Hematopoietic multipotent progenitor cell treated with erythropoietin and hydrocortisone succinate and interleukin-3 and kit ligand, for 17 days (in vitro differentiated cells): ENCODE data around the gene CAMTA1.

Experiments used
- DNase-seq: peaks from one replicate; pipeline ENCODE4 v3.0.0-alpha.2; 2015; ENCODE audit warnings: low spot score

The CAMTA1 gene

DNA sequence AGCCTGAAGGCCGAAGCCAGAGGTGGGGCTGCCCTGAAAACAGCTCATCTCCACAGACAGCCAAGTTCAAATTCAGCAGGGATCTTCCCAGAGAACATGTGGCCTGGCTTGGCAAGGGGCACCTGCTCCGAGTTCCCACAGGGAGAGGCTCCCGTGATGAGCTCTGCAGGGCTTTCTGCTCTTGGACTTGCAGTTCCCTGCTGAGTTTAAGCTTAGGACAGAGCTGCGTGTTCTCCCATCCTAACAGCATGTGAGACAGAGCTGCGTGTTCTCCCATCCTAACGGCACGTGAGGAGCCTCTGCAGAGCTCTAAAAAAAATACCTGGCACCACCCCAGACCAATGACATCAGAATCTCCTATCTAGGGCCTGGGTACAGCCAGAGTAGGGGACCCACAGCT lies 872.8 kb downstream of the CAMTA1 start:
- DNase-seq, result no peak

DNA sequence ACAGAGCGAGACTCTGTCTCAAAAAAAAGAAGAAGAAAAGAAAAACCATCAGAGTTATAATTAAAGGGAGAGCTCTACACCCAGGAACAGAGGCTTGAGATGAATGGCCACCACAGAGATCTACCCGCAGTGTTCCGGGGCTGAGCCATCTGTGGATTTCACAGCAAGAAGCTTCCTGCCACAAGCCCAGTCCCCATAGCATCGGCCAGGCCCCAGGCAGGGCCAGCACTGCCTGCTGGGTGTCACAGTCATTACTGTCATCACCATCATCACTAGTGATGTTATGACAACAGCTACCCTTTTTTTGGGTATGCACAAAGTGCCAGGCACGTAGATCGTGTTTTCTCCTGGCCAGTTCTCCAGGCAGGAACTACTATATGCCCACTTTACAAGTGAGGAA lies 874.3 kb downstream of the CAMTA1 start:
- no peak for DNase-seq

DNA sequence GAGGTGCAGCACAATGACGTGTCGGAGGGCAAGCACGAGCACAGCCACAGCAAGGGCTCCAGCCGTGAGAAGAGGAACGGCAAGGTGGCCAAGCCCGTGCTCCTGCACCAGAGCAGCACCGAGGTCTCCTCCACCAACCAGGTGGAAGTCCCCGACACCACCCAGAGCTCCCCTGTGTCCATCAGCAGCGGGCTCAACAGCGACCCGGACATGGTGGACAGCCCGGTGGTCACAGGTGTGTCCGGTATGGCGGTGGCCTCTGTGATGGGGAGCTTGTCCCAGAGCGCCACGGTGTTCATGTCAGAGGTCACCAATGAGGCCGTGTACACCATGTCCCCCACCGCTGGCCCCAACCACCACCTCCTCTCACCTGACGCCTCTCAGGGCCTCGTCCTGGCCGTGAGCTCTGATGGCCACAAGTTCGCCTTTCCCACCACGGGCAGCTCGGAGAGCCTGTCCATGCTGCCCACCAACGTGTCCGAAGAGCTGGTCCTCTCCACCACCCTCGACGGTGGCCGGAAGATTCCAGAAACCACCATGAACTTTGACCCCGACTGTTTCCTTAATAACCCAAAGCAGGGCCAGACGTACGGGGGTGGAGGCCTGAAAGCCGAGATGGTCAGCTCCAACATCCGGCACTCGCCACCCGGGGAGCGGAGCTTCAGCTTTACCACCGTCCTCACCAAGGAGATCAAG lies 878.3 kb downstream of the CAMTA1 start:
- DNase-seq, result no peak

DNA sequence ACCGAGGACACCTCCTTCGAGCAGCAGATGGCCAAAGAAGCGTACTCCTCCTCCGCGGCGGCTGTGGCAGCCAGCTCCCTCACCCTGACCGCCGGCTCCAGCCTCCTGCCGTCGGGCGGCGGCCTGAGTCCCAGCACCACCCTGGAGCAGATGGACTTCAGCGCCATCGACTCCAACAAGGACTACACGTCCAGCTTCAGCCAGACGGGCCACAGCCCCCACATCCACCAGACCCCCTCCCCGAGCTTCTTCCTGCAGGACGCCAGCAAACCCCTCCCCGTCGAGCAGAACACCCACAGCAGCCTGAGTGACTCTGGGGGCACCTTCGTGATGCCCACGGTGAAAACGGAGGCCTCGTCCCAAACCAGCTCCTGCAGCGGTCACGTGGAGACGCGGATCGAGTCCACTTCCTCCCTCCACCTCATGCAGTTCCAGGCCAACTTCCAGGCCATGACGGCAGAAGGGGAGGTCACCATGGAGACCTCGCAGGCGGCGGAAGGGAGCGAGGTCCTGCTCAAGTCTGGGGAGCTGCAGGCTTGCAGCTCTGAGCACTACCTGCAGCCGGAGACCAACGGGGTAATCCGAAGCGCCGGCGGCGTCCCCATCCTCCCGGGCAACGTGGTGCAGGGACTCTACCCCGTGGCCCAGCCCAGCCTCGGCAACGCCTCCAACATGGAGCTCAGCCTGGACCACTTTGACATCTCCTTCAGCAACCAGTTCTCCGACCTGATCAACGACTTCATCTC lies 879.1 kb downstream of the CAMTA1 start:
- no peak for DNase-seq

DNA sequence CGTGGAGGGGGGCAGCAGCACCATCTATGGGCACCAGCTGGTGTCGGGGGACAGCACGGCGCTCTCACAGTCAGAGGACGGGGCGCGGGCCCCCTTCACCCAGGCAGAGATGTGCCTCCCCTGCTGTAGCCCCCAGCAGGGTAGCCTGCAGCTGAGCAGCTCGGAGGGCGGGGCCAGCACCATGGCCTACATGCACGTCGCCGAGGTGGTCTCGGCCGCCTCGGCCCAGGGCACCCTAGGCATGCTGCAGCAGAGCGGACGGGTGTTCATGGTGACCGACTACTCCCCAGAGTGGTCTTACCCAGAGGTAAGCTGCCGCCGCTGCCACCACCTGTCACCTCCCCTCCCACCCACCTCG lies 879.6 kb downstream of the CAMTA1 start:
- no peak for DNase-seq

DNA sequence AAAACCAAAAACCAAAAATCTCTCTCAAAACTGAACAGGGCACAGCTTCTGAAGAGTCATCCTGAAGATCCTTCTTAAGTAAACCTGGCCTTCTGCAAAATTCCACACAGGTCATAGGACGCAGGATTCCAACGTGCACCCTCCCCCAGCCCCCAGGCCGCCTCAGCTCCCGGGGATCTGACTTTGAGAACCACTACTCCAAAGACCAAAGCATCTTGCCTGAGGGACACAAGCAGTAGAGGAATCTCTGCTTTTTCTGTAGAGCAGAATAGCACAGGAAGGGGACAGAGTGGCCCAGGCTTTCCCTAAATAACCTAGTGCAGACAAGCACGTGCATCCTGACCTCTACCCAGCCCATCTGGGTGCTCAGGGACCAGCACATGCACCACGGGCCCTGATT lies 881.0 kb downstream of the CAMTA1 start:
- DNase-seq, result no peak

DNA sequence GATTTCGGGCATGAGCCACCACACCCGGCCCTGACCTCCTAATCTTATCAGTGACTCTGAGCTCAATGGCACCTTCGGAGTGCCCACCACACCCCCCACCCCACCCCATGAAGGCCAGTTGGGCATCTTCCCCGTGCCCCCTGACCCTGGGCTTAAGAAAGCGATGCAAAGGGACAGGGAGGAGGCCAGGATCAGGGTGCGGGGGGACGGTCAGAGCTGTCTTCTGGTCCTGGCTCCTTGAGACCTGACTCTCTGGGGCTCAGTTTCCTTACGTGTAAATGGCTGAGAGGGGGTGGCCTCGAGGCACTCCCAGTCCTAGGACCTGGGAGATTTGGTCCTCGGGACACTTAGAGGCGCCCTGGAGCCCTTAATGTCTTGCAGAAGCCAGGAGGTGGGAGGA lies 881.9 kb downstream of the CAMTA1 start:
- DNase-seq, result no peak

DNA sequence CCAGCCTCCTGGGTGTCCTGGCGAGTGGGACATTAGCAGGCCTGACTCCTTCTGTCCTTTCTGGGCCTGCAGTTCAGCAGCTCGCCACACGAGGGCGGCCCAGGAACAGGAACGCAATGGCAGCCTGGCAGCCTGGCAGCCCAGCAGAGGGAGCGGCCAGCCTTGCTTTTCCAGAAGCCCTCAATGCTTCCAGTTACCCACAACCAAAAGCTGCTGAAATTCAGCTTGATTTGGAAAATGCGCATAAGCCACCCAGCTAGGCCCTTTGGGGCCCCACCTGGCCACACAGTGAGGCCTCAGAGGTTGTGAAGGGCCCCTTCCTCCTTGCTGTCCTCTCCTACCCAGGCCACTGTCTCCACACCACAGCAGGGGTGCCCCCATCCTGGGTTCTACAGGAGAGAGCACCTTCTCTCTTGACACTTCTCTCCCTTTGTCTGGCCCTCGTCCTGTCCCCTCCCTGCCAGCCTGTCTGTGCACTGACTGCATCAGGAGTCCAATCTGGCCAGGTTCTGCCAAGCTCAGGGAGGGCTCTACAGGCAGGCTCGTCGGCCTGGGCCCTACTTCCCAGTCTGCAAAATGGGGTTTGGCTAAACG lies 882.5 kb downstream of the CAMTA1 start:
- peak; percentile 63 for DNase-seq

DNA sequence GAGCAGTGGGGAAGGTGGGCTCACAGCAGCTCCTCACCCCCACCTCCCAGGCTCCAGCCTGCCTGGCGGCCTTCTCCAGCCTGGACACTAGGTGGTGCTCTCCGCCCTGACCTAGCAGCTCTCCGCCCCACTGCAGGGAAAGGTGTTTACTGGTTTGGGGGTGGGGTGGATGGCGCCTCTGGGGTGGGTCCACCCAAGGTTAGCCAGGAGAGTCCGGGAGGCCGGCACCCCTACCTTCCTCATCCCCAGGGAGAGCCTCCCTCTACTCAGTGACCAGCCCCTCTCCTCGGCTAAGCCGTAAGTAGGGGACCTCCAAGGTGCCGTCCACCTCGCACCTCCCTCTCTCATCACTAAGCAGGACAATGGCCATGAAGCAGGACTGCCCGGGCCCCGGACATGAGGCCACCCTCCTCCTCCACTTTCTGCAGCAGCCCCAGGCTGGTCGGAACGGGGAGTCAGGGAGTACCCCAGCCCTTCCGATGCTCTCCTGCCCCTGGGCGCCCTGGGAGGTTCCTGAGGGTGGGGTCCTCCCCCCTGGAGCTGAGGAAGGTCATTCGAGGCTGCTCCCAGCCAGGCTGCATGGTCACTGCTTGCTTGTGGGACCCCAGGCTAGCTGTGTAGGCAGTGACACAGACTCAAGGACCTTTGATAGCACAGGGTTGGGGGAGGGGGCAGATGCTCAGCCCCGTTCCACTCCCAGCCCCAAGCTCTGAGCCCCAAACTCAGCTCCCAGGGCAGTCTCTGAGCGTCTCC lies 884.5 kb downstream of the CAMTA1 start:
- DNase-seq, result peak; percentile 13

DNA sequence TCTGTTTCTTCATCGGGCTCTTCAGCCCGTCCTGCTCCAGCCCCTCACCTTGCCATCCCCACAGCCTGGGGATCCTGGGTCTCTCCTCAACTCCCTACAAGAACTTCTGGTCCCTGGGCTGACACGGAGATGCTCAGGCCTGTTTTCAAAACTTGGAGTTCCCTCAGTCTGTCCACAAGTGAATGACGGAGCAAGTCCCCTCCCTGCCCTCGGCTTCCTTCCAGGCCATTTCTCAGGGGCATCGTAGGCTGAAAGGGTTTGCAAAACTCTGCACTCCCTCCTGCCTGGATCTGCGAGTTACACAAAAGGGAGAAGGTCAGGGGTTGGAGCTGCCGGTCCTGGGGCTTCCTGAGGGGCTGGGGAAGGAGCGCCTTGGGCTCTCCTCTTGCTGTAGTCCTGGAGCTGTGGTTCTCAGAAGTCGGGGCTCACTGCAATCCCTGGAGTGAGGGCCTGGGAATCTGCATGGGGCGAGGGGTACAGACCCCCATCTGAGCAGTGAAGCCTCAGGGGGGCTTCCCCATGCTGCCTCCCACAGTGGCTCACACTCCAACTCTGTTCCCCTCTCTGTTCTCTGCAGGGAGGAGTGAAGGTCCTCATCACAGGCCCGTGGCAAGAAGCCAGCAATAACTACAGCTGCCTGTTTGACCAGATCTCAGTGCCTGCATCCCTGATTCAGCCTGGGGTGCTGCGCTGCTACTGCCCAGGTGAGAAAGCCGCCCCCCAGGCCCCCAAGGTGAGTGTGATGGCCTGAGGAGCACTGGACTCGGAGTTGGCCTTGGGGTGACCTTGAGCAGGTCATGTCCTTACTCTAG lies 885.3 kb downstream of the CAMTA1 start:
- no peak for DNase-seq

DNA sequence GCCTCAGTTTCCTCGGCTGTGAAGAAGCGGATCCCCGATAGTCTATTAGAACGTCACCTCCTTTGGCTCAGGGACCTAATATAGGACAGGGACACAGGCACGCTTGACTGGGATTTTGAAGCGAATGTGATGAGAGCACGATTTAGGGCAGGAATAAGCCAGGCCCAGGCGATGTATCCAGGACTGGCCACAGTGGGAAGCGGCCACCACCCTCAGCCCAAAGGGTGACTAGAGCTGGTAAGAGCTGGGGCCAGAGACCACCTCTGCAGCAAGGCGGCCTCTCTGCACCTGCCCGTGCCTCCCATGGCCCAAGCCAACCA lies 885.9 kb downstream of the CAMTA1 start:
- DNase-seq, result no peak

DNA sequence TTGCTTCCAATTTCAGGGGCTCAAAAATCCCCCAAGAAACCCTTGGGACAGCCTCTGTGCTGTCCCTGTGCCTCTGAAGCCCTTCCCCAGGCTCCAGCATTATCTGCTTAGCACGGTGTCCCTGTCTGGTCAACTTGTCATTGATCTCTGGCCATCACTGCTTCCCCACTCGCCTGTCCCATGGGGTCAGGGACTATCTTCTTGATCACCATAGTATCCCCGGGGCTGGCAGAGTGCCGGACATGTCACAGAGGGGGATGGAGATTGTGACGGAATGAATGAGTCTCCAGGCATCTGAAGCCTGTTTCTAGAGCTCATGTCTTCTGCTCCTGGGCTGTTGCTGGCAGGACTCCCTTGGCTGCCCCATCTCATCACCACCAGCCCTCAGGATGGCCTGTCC lies 886.4 kb downstream of the CAMTA1 start:
- no peak for DNase-seq

DNA sequence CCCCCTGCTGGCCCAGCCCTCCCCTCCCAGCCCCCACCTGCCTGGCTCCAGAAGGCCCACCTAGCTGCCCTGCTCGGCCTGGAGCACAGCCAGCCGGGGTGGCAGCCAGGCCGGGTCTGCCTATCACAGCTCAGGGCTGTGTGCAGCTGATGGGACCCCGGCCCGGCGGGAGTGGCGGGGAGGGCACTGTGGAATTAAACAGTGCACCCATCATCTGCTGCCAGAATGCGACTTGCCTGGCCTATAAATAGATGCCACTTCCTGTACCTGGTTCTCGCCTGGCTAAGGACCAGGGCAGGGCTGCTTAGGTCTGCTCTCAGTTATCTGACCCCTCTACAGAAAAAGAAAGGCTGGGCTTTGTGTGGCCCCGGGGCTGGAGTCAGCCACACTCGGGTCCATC lies 887.6 kb downstream of the CAMTA1 start:
- no peak for DNase-seq

DNA sequence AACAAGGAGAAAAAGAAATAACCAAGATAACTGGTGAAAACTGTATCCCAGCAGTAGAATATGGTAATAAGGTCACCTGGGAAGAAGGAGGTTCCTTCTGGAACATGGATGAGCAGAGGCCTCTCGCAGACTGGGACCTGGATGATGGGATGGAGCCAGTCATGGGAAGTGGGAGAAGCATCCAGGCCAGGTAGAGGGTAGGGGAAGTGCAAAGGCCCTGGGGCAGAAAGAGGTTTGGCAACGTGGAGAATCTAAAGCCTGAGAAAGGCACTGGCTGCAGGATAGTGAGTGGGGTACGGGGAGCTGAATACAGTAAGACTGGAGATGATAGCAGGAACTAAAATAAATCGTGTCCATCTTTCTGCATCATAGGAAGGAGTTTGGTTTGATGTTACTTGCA lies 889.7 kb downstream of the CAMTA1 start:
- DNase-seq, result no peak

DNA sequence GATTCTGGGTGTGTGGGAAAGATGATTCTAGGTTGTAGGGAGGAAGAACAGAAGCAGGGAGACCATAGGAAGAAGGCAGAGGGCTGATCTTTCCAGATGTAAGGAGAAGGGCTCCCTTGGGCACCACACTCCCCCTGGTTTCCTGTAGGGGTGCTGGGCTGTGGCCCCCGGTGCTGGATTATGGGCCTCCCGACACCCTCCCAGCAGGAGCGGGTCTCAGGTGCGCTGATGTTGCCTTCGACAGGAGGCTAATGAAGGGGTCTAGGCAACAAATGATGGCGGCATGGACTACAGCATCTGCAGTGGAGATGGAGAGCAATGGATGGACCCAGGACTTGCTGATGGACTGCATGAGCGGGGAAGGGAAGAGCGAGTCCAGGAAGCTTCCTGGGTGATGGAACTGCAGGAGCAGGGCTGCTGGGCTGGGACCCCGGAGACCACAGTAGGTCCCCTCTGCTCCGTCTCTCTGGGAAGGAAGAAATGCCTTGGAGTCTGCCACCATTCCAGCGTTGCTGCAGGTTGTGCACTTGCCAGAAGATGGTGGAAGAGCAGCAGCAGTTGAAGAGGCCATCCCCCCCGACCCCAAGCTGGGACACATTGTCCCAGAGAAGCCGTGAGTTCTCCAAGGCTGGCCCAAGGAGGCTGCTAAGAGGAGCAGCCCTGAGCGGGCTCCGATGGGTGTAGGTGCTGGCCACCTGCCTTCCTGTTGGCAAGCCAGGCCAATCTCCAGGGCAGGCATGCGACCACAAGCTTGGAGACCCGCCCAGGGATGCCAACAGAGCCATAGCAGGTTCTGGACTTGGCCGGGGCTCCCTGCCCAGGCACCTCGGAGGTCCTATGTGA lies 890.4 kb downstream of the CAMTA1 start:
- no peak for DNase-seq

DNA sequence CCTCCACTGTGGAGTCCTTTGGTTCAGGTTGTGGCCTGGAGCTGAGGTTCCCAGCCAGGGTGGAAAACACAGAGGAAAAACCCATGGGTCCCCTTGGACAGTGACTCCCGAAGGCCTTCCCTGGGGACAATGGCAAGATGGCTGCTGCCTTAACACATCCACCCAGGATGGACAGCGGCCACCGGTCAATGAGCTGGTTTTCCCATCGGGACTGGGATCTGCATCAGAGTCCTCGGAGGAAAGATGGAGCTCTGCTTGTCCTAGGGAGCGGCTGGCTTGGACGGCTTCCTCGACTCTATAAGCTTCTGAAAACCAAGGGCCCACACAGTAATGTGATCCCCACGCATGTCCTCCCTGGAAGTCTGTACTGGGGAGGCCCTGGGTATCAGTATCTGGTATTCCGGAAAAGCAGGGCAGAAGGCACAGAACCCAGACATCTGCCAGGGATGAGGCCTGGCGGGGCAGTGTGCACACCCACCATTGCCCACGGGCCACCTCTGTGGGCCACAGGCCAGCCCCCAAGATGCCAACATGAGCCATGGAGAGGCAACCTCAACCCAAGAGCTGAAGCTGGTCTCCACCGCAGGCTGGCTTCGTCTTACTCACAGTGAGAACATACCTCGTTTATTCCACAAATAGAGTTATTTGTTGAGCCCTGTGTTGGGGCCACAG lies 891.2 kb downstream of the CAMTA1 start:
- no peak for DNase-seq

DNA sequence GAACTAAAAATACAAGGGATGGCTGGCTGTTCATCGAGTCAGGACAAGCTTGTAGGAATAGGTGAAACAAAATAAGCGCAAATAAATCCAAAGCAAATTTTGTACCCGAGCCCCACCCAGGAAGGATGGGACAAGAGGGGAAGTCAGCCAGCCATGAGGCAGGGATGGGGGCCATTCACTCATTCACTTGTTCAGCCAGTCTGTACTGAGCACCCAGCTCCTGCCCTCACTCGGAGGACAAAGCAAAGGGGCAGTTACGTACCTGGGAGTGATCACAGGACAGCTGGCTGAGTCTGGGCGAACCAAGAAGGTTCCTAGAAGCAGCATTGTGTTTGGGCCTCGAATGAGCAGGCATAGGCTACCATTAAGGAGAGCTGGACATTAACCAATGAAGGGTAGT lies 891.9 kb downstream of the CAMTA1 start:
- no peak for DNase-seq

DNA sequence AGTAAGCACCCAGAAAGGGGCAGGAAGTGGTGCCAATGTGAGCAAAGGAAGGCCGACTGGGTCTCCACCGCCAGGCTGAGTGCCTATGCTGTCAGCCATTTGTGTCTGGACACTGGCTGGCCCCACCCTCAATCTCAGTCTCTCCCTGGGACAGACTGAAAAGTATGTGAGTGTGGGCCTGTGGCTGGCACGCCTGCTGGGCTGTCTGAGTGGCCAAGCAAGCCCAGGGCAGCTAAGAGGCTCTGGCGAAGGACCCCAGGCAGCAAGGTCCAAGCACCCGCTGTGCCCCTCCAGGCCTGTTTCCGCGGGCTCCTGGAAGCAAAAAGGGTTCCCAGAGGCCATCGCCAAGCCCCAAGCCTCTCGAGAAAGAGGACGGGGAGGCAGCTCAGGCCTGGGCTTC lies 892.6 kb downstream of the CAMTA1 start:
- DNase-seq, result no peak

DNA sequence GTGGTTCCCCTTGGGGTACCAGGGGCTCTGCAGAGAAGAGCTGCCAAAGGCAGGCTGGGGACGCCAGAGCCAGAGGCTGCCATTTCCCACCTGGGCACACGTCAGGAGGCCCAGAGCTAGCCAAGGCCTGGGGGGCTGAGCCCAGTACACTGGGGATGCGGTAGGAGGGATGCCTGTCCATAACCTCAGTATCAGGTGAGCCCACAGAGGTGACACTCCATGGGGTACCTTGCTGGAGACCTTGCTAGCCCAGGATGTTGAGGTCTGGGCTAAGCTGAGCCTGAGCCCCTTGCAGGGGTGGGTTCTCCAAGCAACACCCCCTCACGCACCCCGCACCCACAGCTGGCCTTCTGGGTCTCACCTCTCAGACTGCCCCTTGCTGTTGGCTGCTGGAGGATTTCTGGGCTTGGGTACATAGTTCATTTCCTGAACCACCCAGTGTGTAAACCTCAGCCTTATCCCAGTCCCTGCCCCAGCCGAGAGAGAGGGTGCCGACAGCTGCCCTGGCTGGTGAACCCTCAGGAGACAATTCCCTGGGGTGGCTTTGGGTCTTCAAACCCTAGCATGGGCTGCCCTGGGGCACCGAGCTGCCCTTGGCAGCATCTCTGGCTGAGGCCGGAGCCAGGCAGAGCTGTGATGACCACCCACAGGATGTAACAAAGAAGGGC lies 893.4 kb downstream of the CAMTA1 start:
- no peak for DNase-seq
